ENCODE results near the gene PCDHB10. TPM values are rescaled to one million over a fixed set of nuclear protein-coding genes. Genes with fewer than 3 reads are reported as not detected.
"Not testable (repeated sequence)": the region's sequence is repeated elsewhere in the genome, so short reads cannot be mapped to it uniquely, and the experiment has no call there.

Gene PCDHB10
- total and polyA plus RNA-seq, 12 donors = 0.28 to 1.3 (median 0.67) TPM

GRCh38 chr5:141155540-141156374 lies 36.4 kb upstream of the PCDHB10 start:
- TF ChIP-seq, protein P1, sequence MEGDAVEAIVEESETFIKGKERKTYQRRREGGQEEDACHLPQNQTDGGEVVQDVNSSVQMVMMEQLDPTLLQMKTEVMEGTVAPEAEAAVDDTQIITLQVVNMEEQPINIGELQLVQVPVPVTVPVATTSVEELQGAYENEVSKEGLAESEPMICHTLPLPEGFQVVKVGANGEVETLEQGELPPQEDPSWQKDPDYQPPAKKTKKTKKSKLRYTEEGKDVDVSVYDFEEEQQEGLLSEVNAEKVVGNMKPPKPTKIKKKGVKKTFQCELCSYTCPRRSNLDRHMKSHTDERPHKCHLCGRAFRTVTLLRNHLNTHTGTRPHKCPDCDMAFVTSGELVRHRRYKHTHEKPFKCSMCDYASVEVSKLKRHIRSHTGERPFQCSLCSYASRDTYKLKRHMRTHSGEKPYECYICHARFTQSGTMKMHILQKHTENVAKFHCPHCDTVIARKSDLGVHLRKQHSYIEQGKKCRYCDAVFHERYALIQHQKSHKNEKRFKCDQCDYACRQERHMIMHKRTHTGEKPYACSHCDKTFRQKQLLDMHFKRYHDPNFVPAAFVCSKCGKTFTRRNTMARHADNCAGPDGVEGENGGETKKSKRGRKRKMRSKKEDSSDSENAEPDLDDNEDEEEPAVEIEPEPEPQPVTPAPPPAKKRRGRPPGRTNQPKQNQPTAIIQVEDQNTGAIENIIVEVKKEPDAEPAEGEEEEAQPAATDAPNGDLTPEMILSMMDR (IDR thresholded peaks at IDR 0.05) = peak in 1 of 9 donors; percentile 8
- intact Hi-C loops (cut with DNase I) = no loop called here
- 25 to 26% methylated on average over 21 of the region's 21 CpGs for WGBS, 2 donors
- no peak for DNase-seq
- peaks cover 0 to 87% (median 8%) of the 10 kb centered on the region in 11 donors for H3K9me3 ChIP-seq
- no peaks in the 10 kb centered on the region for H3K4me1 ChIP-seq
- no peak overlapping the region for H3K27ac ChIP-seq
- no peak for ATAC-seq
- no peak overlapping the region for H3K4me3 ChIP-seq
- peaks cover 0 to 61% (median 35%) of the 10 kb centered on the region in 7 donors for H3K27me3 ChIP-seq
- no peaks in the 10 kb centered on the region for H3K36me3 ChIP-seq

GRCh38 chr5:141157356-141157755 lies 34.8 kb upstream of the PCDHB10 start:
- WGBS, 2 donors = 32 to 33% methylated on average over 35 to 38 of the region's 38 CpGs
- H3K4me3 ChIP-seq; H3K36me3 ChIP-seq; intact Hi-C loops (cut with DNase I); H3K27ac ChIP-seq; ATAC-seq; H3K4me1 ChIP-seq; DNase-seq: not testable (repeated sequence)
- Histone ChIP-seq H3K27me3 (peaks cover 0 to 55% (median 32%) of the 10 kb centered on the region in 7 donors), H3K9me3 (peaks cover 0 to 88% (median 6%) of the 10 kb centered on the region in 11 donors)

DNA sequence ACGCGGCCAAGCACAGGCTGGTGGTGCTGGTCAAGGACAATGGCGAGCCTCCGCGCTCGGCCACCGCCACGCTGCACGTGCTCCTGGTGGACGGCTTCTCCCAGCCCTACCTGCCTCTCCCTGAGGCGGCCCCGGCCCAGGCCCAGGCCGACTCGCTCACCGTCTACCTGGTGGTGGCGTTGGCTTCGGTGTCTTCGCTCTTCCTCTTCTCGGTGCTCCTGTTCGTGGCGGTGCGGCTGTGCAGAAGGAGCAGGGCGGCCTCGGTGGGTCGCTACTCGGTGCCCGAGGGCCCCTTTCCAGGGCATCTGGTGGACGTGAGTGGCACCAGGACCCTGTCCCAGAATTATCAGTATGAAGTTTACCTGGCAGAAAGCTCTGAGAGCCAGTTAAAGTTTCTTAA lies 34.3 kb upstream of the PCDHB10 start:
- 26 to 34% methylated on average over 19 to 20 of the region's 28 CpGs for WGBS, 2 donors
- H3K4me3 ChIP-seq; H3K36me3 ChIP-seq; DNase-seq; H3K4me1 ChIP-seq; ATAC-seq; H3K27ac ChIP-seq; intact Hi-C loops (cut with DNase I): not testable (repeated sequence)
- H3K9me3 ChIP-seq = peaks cover 0 to 88% (median 8%) of the 10 kb centered on the region in 11 donors
- peaks cover 0 to 55% (median 30%) of the 10 kb centered on the region in 7 donors for H3K27me3 ChIP-seq

DNA sequence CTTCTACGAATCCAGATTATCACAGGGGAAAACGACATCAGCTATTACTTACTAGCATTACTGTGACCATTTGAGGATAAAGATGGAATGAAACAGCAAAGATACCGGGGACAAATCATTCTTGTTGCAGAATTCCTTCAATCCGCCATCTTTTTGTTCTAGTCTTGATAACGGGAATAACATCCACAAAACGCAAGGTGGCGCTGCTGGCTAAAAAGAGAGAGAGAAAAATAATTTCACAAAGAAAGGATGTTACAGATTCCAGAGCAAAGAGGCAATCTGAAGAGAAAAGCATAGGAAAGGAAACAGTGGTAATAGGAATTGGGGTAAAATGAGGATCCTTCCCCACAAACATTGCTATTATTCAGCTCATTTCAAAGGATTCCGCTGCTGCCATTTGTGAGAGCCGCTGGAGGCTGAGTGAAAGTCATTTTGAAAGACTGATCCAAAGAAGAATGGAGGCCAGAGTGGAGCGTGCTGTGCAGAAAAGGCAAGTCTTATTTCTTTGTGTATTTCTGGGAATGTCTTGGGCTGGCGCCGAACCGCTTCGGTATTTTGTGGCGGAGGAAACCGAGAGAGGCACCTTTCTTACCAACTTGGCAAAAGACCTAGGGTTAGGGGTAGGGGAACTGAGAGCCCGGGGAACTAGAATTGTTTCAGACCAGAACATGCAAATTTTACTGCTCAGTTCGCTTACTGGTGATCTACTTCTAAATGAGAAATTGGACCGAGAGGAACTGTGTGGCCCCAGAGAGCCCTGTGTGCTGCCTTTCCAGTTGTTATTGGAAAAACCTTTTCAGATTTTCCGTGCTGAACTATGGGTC lies 19.6 kb upstream of the PCDHB10 start, which contains the start of gene PCDHB7:
Gene PCDHB7, plus strand, starts transcription at position 264 of the 824 bp plus-strand sequence. Its CDS starts 192 bp downstream, at position 456.
- H3K27ac ChIP-seq = no peak within 1 kb of the TSS
- H3K4me1 ChIP-seq = no peaks in the 10 kb centered on the region
- H3K9me3 ChIP-seq = peaks cover 0 to 58% (median 0%) of the 10 kb centered on the region in 11 donors
- whole genome bisulfite sequencing, 2 donors = 28 to 30% methylated on average over 20 of the region's 20 CpGs
- H3K27me3 ChIP-seq = peaks cover 0 to 76% (median 37%) of the 10 kb centered on the region in 7 donors
- ATAC-seq (no peak), DNase-seq (peak in 1 of 2 donors; percentile 40)
- H3K36me3 ChIP-seq = no peaks in the 10 kb centered on the region
- H3K4me3 ChIP-seq = peak within 1 kb of the TSS in 8 of 10 donors; percentile 6 to 43 (median 32)
- intact Hi-C loops (cut with DNase I) = no loop called here
- TF ChIP-seq, protein P1 (IDR thresholded peaks at IDR 0.05) = peak in 8 of 9 donors; percentile 22 to 62 (median 48)

GRCh38 chr5:141174291-141175104 lies 17.7 kb upstream of the PCDHB10 start:
- ATAC-seq; H3K27ac ChIP-seq; DNase-seq; H3K4me1 ChIP-seq; H3K36me3 ChIP-seq; H3K4me3 ChIP-seq; intact Hi-C loops (cut with DNase I): not testable (repeated sequence)
- H3K9me3 ChIP-seq = peaks cover 0 to 62% (median 0%) of the 10 kb centered on the region in 11 donors
- peaks cover 0 to 73% (median 46%) of the 10 kb centered on the region in 7 donors for H3K27me3 ChIP-seq
- 34 to 39% methylated on average over 55 to 79 of the region's 79 CpGs for WGBS, 2 donors

Data from heart right ventricle (tissue), 16 donors.